Neuronal stem cell (in vitro differentiated cells): ENCODE data around the gene DIP2C.

ENCODE experiments used
- DNase-seq: peaks from one replicate; pipeline ENCODE4 v3.0.0-alpha.2; 2013; ENCODE audit warnings: low spot score
- H2AFZ ChIP-seq: one replicate; pipeline ENCODE4 v1.6.1; 2013; ENCODE audit warnings: mild to moderate bottlenecking, low read length, inconsistent platforms
- H2AK5ac ChIP-seq: 2 replicates; pipeline ENCODE4 v1.6.1; 2013; ENCODE audit warnings: low read depth, mild to moderate bottlenecking, inconsistent platforms, low read length, moderate library complexity, mixed read lengths
- H2BK120ac ChIP-seq: 2 replicates; pipeline ENCODE4 v1.6.1; 2013; ENCODE audit warnings: low read depth, mild to moderate bottlenecking, inconsistent platforms, low read length, moderate library complexity, mixed read lengths
- H2BK12ac ChIP-seq: one replicate; pipeline ENCODE4 v1.6.1; 2013; ENCODE audit warnings: low read length, inconsistent platforms
- H2BK15ac ChIP-seq: 2 replicates; pipeline ENCODE4 v1.6.1; 2013; ENCODE audit warnings: mild to moderate bottlenecking, low read length, inconsistent platforms, mixed read lengths
- H2BK5ac ChIP-seq: one replicate; pipeline ENCODE4 v1.6.1; 2013; ENCODE audit warnings: inconsistent platforms, mild to moderate bottlenecking, low read length, moderate library complexity
- H3K14ac ChIP-seq: one replicate; pipeline ENCODE4 v1.6.1; 2013; ENCODE audit warnings: low read length, inconsistent platforms
- H3K18ac ChIP-seq: 2 replicates; pipeline ENCODE4 v1.6.1; 2013; ENCODE audit warnings: low read length, inconsistent platforms
- H3K23ac ChIP-seq: 2 replicates; pipeline ENCODE4 v1.6.1; 2013; ENCODE audit warnings: low read depth, mild to moderate bottlenecking, mixed read lengths, low read length, inconsistent platforms; ENCODE audit not compliant: poor library complexity
- H3K27ac ChIP-seq: replicated peaks from 3 replicates; pipeline ENCODE4 v1.5.1; 2013; ENCODE audit warnings: low read length, inconsistent platforms
- H3K27me3 ChIP-seq, 3 experiments: 2 replicates each; pipeline ENCODE4 v1.6.1; 2013; ENCODE audit warnings: low read length in 3 of 3, mild to moderate bottlenecking in 2 of 3, inconsistent platforms in 1 of 3, low read depth in 1 of 3, mixed read lengths in 1 of 3, moderate library complexity in 1 of 3; ENCODE audit not compliant: control insufficient read depth in 3 of 3, insufficient read depth in 3 of 3
- H3K36me3 ChIP-seq, 2 donors: replicated peaks in 1 of 2; 2 replicates each; pipeline ENCODE4 v1.6.1; 2013; ENCODE audit warnings: low read length in 2 of 2; ENCODE audit not compliant: control insufficient read depth in 2 of 2, insufficient read depth in 2 of 2
- H3K4ac ChIP-seq: 2 replicates; pipeline ENCODE4 v1.6.1; 2013; ENCODE audit warnings: inconsistent platforms, mild to moderate bottlenecking, low read length, moderate library complexity
- H3K4me1 ChIP-seq, 2 donors: 1 replicate in 1 of 2; 2 replicates in 1 of 2; pipeline ENCODE4 v1.6.1; 2013; ENCODE audit warnings: low read length in 2 of 2, low read depth in 1 of 2; ENCODE audit not compliant: control insufficient read depth in 2 of 2, insufficient read depth in 1 of 2
- H3K4me2 ChIP-seq: one replicate; pipeline ENCODE4 v1.6.1; 2013; ENCODE audit warnings: mild to moderate bottlenecking, low read length, inconsistent platforms; ENCODE audit not compliant: insufficient read depth, poor library complexity, severe bottlenecking
- H3K4me3 ChIP-seq, 2 donors: 2 replicates each; pipeline ENCODE4 v1.5.1; 2013; ENCODE audit warnings: low read length in 2 of 2, mild to moderate bottlenecking in 2 of 2, inconsistent platforms in 1 of 2, moderate library complexity in 1 of 2
- H3K79me1 ChIP-seq: one replicate; pipeline ENCODE4 v1.6.1; 2013; ENCODE audit warnings: low read depth, mild to moderate bottlenecking, inconsistent platforms, low read length, moderate library complexity
- H3K9ac ChIP-seq: one replicate; pipeline ENCODE4 v1.6.1; 2013; ENCODE audit warnings: mild to moderate bottlenecking, low read depth, low read length, inconsistent platforms; ENCODE audit not compliant: poor library complexity
- H3K9me3 ChIP-seq, 2 donors: replicated peaks in 1 of 2; 2 replicates each; pipeline versions ENCODE3 to v1.6.1; 2013; ENCODE audit warnings: low read length in 2 of 2, mild to moderate bottlenecking in 2 of 2, inconsistent platforms in 1 of 2, low read depth in 1 of 2, mixed read lengths in 1 of 2, moderate library complexity in 1 of 2; ENCODE audit not compliant: control insufficient read depth in 2 of 2, insufficient read depth in 1 of 2
- H4K8ac ChIP-seq: one replicate; pipeline ENCODE4 v1.6.1; 2013; ENCODE audit warnings: low read depth, mild to moderate bottlenecking, inconsistent platforms, low read length, moderate library complexity
- H4K91ac ChIP-seq: one replicate; pipeline ENCODE4 v1.6.1; 2013; ENCODE audit warnings: low read length, low read depth, mild to moderate bottlenecking, inconsistent platforms; ENCODE audit not compliant: poor library complexity
- WGBS, 2 donors: extraction: QIAGEN DNeasy Blood & Tissue Kit; methylation state at CpG; one replicate each; pipeline ENCODE4 v1.1.7; 2013; ENCODE audit warnings: missing lambda C conversion rate in 2 of 2, mixed read lengths in 1 of 2; ENCODE audit not compliant: insufficient read length in 2 of 2, insufficient replicate concordance in 1 of 2; ENCODE audit errors: extremely low coverage in 2 of 2; 5-methylcytosine and 5-hydroxymethylcytosine counted together

DIP2C gene

DNA sequence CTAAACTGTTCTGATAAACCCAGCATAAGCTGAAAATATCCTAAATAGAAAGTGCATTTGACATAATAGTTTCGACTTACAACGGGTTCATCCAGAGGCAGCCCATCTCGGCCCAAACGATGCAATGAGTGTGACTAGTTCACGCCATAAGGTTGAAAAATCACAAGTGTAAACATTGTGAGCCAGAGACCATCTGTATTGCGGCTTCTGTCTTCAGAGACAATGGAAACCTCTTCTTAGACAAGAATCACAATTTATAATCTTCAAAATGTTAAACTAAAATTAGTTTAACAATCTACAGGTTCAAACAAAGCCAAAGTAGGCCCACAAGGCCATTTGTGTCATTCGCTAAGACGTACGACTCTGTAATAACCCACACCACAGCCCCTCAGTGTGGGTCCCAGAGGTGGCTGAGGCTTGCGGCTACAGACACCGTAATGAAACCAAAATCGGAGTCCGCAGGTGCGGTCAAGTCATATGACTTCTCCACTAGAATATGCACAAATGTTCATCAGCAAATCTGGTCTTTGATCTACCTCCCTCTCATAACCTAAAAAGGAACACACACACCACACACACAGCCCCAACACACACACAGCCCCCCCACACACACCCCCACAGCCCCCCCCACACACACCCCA lies 81.8 kb downstream of the DIP2C start:
- peaks cover 24 to 28% of the 10 kb centered on the region in 2 donors for H3K4me1 ChIP-seq
- H2AK5ac ChIP-seq: no peak overlapping the region
- no peaks in the 10 kb centered on the region for H3K36me3 ChIP-seq
- no peak overlapping the region for H3K4ac ChIP-seq
- H3K9ac ChIP-seq: no peak overlapping the region
- no peak overlapping the region for H3K4me3 ChIP-seq
- H3K79me1 ChIP-seq: no peaks in the 10 kb centered on the region
- no peak overlapping the region for H4K91ac ChIP-seq
- no peak overlapping the region for H2BK5ac ChIP-seq
- H4K8ac ChIP-seq: no peak overlapping the region
- no peak overlapping the region for H2BK15ac ChIP-seq
- no peak overlapping the region for H3K18ac ChIP-seq
- H2AFZ ChIP-seq: no peak overlapping the region
- WGBS, 2 donors: no CpG with 5 or more reads among the region's 14 CpGs
- no peaks in the 10 kb centered on the region for H3K27me3 ChIP-seq
- H3K23ac ChIP-seq: no peak overlapping the region
- H3K9me3 ChIP-seq: no peaks in the 10 kb centered on the region
- no peak overlapping the region for H2BK12ac ChIP-seq
- no peak for DNase-seq
- peak overlapping the region; percentile 44 for H3K27ac ChIP-seq
- no peak overlapping the region for H2BK120ac ChIP-seq
- no peak overlapping the region for H3K4me2 ChIP-seq
- H3K14ac ChIP-seq: no peak overlapping the region

DNA sequence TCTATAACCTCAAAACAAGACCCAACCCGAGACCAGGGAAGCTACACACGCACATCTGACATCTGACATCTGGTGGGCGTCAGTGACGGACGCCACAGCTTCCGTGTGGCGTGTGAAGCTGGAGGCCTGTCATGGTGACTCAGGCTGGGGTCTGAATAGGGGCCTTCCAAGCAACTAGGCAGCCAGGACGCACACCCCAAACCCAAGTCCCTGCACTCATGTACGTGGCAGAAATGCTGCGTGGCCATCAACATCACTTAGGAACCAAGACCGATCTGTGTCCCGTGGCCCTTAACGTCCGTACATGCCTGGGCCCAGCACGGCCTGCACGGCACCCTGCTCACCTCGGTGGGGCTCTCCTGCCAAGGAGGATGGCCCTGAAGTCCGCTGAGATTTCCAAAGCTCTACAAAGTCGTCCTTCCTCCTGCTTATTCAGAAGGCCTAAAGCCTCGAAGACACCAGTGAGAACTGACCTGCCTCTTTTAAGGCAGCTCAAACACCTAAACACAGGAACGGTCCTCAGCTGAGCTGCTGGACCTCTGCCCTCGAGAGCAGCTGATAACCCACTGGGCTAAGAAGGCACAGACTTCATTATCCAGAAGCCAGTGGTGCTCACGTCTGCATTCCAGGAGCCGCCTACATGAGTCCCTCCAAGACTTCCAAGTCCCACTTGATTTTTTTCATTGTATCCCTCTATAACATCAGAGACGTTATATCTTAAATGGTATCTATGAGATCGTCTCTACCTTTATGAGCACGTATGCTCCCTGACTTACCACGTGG lies 82.5 kb downstream of the DIP2C start:
- Histone ChIP-seq H2AK5ac (peak overlapping the region; percentile 66), H2BK12ac (no peak overlapping the region), H3K9ac (peak overlapping the region; percentile 70), H3K4ac (no peak overlapping the region), H4K91ac (no peak overlapping the region), H3K14ac (no peak overlapping the region), H2BK15ac (no peak overlapping the region), H4K8ac (no peak overlapping the region), H3K4me1 (peaks cover 24 to 34% of the 10 kb centered on the region in 2 donors), H2AFZ (no peak overlapping the region), H2BK5ac (peak overlapping the region; percentile 30), H3K79me1 (peaks cover 3% of the 10 kb centered on the region), H3K27me3 (no peaks in the 10 kb centered on the region), H3K18ac (peak overlapping the region; percentile 44), H3K23ac (peak overlapping the region; percentile 83), H3K4me3 (no peak overlapping the region), H3K36me3 (no peaks in the 10 kb centered on the region), H3K9me3 (no peaks in the 10 kb centered on the region), H3K4me2 (no peak overlapping the region), H3K27ac (peak overlapping the region; percentile 9), H2BK120ac (no peak overlapping the region)
- no CpG with 5 or more reads among the region's 28 CpGs for WGBS, 2 donors
- DNase-seq: no peak

DNA sequence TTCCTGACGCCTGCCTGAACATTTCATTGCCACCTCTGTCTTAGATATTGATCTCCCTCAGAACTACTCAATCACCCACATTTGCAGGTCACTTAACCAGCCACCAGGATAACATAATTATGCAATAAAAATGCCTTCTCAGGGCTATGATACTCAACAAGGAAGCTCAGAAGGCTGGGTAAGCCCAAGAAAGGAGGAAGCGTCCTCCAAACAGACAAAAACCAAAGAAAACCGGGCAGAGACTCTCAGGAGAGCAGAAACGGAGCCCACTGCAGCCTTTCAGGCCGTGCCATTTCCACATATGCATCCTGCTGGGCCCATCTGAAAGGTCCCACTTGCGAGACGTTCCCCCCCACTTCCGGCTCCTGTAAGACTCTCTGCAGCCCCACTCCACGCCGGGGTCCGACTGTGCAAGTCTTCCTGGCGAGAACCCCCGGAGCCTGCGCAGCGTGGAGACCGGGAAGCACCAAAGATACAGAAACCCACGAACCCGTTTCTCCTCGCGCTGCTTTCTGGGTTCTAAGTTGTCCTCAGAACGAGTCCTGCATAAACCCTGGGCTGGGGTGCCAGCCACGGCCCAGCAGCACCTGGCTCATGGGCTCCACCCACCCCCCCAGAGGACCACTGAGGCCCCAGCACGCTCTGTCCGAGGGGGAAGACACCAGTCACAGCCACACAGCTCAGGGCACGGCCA lies 83.7 kb downstream of the DIP2C start:
- no peak overlapping the region for H2AK5ac ChIP-seq
- no peak overlapping the region for H2BK120ac ChIP-seq
- no peak for DNase-seq
- no peak overlapping the region for H2BK15ac ChIP-seq
- H3K27ac ChIP-seq: no peak overlapping the region
- peaks cover 3% of the 10 kb centered on the region for H3K79me1 ChIP-seq
- H3K18ac ChIP-seq: peak overlapping the region; percentile 7
- no peak overlapping the region for H2BK12ac ChIP-seq
- no CpG with 5 or more reads among the region's 25 CpGs for WGBS, 2 donors
- no peak overlapping the region for H3K23ac ChIP-seq
- no peak overlapping the region for H3K4me2 ChIP-seq
- no peak overlapping the region for H4K91ac ChIP-seq
- H2BK5ac ChIP-seq: no peak overlapping the region
- H3K9me3 ChIP-seq: no peaks in the 10 kb centered on the region
- H3K4me1 ChIP-seq: peaks cover 22 to 29% of the 10 kb centered on the region in 2 donors
- H3K9ac ChIP-seq: no peak overlapping the region
- H3K36me3 ChIP-seq: no peaks in the 10 kb centered on the region
- no peak overlapping the region for H3K4me3 ChIP-seq
- no peak overlapping the region for H4K8ac ChIP-seq
- H2AFZ ChIP-seq: no peak overlapping the region
- H3K14ac ChIP-seq: no peak overlapping the region
- no peak overlapping the region for H3K4ac ChIP-seq
- no peaks in the 10 kb centered on the region for H3K27me3 ChIP-seq
